ENCODE measurements around the gene SLC17A4. TPM values are rescaled to one million over a fixed set of nuclear protein-coding genes. Genes with fewer than 3 reads are reported as not detected.

Gene SLC17A4
- total RNA-seq, 2 donors from 2014 or later, result 4.0 to 10.6 TPM

GRCh38 chr6:25781134-25781533 lies 26.6 kb downstream of the SLC17A4 start:
- intact Hi-C loops (cut with DNase I), result no loop called here
- 86 to 94% methylated on average over 1 of the region's 1 CpG for WGBS, 2 donors
- no peak for TF ChIP-seq CTCF (IDR thresholded peaks at IDR 0.05)
- no peak for TF ChIP-seq POLR2A (IDR thresholded peaks at IDR 0.05)
- H3K4me1 ChIP-seq, result no peaks in the 10 kb centered on the region
- DNase-seq, result no peak
- no peak overlapping the region for H3K27ac ChIP-seq
- H3K9me3 ChIP-seq, result no peaks in the 10 kb centered on the region
- H3K27me3 ChIP-seq, result no peaks in the 10 kb centered on the region
- H3K4me3 ChIP-seq, result no peak overlapping the region
- ATAC-seq, result no peak
- H3K36me3 ChIP-seq (replicated peaks in 1 of 2; ENCODE audit: insufficient read depth in 1 of 2, low read depth in 2 of 2), result no peaks in the 10 kb centered on the region

GRCh38 chr6:25787428-25787827 lies 32.9 kb downstream of the SLC17A4 start:
- Histone ChIP-seq H3K27me3 (no peaks in the 10 kb centered on the region), H3K9me3 (no peaks in the 10 kb centered on the region), H3K4me1 (no peaks in the 10 kb centered on the region), H3K36me3 (replicated peaks in 1 of 2; ENCODE audit: insufficient read depth in 1 of 2, low read depth in 2 of 2) (no peaks in the 10 kb centered on the region), H3K4me3 (no peak overlapping the region), H3K27ac (no peak overlapping the region)
- intact Hi-C loops (cut with DNase I), result no loop called here
- no peak for DNase-seq
- WGBS, 2 donors, result 51 to 64% methylated on average over 2 of the region's 2 CpGs
- no peak for TF ChIP-seq CTCF (IDR thresholded peaks at IDR 0.05)
- TF ChIP-seq POLR2A (IDR thresholded peaks at IDR 0.05), result no peak
- no peak for ATAC-seq

GRCh38 chr6:25788305-25788922 lies 33.9 kb downstream of the SLC17A4 start:
- whole genome bisulfite sequencing, 2 donors, result 47 to 50% methylated on average over 4 of the region's 4 CpGs

GRCh38 chr6:25789475-25789874 lies 34.9 kb downstream of the SLC17A4 start:
- TF ChIP-seq CTCF (IDR thresholded peaks at IDR 0.05) (no peak), POLR2A (IDR thresholded peaks at IDR 0.05) (no peak)
- ATAC-seq (no peak), DNase-seq (no peak)
- Histone ChIP-seq H3K4me1 (no peaks in the 10 kb centered on the region), H3K27ac (no peak overlapping the region), H3K4me3 (no peak overlapping the region), H3K9me3 (no peaks in the 10 kb centered on the region), H3K36me3 (replicated peaks in 1 of 2; ENCODE audit: insufficient read depth in 1 of 2, low read depth in 2 of 2) (no peaks in the 10 kb centered on the region), H3K27me3 (no peaks in the 10 kb centered on the region)
- intact Hi-C loops (cut with DNase I), result no loop called here
- 62 to 63% methylated on average over 2 of the region's 2 CpGs for WGBS, 2 donors

More at GRCh38 chr6:25788305-25788922, 33.9 kb downstream of the SLC17A4 start:
- no peaks in the 10 kb centered on the region for H3K4me1 ChIP-seq
- no peaks in the 10 kb centered on the region for H3K9me3 ChIP-seq
- H3K4me3 ChIP-seq, result no peak overlapping the region
- H3K27me3 ChIP-seq, result no peaks in the 10 kb centered on the region
- TF ChIP-seq POLR2A (IDR thresholded peaks at IDR 0.05) (no peak), CTCF (IDR thresholded peaks at IDR 0.05) (peak in 6 of 7 experiments; percentile 16 to 70 (median 60))
- intact Hi-C loops (cut with DNase I), result no loop called here
- peak; percentile 60 to 70 (median 68) for DNase-seq
- peak; percentile 68 for ATAC-seq
- H3K27ac ChIP-seq, result no peak overlapping the region
- H3K36me3 ChIP-seq (replicated peaks in 1 of 2; ENCODE audit: insufficient read depth in 1 of 2, low read depth in 2 of 2), result no peaks in the 10 kb centered on the region

GRCh38 chr6:25792016-25792415 lies 37.5 kb downstream of the SLC17A4 start:
- ATAC-seq (no peak), DNase-seq (no peak)
- no peaks in the 10 kb centered on the region for H3K4me1 ChIP-seq
- no peaks in the 10 kb centered on the region for H3K9me3 ChIP-seq
- no peak overlapping the region for H3K27ac ChIP-seq
- no peaks in the 10 kb centered on the region for H3K27me3 ChIP-seq
- no peak for TF ChIP-seq POLR2A (IDR thresholded peaks at IDR 0.05)
- no peak for TF ChIP-seq CTCF (IDR thresholded peaks at IDR 0.05)
- no peaks in the 10 kb centered on the region for H3K36me3 ChIP-seq (replicated peaks in 1 of 2; ENCODE audit: insufficient read depth in 1 of 2, low read depth in 2 of 2)
- no peak overlapping the region for H3K4me3 ChIP-seq
- intact Hi-C loops (cut with DNase I), result no loop called here
- 79 to 82% methylated on average over 4 of the region's 4 CpGs for WGBS, 2 donors
